ENCODE measurements around the gene ASF1A. TPM values are rescaled to one million over a fixed set of nuclear protein-coding genes. Genes with fewer than 3 reads are reported as not detected.

The ASF1A gene
- total RNA-seq, 4 donors from 2014 or later = 5.5 to 14.0 (median 8.0) TPM

DNA sequence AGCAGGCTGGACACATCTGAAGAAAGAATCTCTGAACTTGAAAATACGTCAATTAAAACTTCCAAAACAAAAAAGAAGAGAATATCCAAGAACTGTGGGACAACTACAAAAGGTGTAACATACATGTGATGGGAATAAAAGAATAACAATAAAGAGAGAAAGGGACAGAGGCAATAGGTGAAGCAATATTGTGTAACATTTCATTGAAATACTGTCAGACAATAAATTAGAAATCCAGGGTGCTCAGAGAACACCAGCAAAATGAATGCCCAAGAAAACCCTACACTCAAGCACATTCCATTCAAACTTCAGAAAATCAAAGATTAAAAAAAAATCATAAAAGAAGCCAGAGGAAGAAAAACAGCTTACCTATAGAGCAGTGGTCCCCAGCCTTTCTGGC lies 33.6 kb upstream of the ASF1A start:
- TF ChIP-seq, protein P1, sequence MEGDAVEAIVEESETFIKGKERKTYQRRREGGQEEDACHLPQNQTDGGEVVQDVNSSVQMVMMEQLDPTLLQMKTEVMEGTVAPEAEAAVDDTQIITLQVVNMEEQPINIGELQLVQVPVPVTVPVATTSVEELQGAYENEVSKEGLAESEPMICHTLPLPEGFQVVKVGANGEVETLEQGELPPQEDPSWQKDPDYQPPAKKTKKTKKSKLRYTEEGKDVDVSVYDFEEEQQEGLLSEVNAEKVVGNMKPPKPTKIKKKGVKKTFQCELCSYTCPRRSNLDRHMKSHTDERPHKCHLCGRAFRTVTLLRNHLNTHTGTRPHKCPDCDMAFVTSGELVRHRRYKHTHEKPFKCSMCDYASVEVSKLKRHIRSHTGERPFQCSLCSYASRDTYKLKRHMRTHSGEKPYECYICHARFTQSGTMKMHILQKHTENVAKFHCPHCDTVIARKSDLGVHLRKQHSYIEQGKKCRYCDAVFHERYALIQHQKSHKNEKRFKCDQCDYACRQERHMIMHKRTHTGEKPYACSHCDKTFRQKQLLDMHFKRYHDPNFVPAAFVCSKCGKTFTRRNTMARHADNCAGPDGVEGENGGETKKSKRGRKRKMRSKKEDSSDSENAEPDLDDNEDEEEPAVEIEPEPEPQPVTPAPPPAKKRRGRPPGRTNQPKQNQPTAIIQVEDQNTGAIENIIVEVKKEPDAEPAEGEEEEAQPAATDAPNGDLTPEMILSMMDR (IDR thresholded peaks at IDR 0.05) = no peak
- TF ChIP-seq POLR2A (IDR thresholded peaks at IDR 0.05) = no peak
- Histone ChIP-seq H3K4me1 (peaks cover 0 to 13% (median 0%) of the 10 kb centered on the region in 4 donors), H3K27me3 (no peaks in the 10 kb centered on the region), H3K9me3 (no peaks in the 10 kb centered on the region), H3K4me3 (no peak overlapping the region), H3K36me3 (no peaks in the 10 kb centered on the region), H3K27ac (no peak overlapping the region)
- no peak for DNase-seq

DNA sequence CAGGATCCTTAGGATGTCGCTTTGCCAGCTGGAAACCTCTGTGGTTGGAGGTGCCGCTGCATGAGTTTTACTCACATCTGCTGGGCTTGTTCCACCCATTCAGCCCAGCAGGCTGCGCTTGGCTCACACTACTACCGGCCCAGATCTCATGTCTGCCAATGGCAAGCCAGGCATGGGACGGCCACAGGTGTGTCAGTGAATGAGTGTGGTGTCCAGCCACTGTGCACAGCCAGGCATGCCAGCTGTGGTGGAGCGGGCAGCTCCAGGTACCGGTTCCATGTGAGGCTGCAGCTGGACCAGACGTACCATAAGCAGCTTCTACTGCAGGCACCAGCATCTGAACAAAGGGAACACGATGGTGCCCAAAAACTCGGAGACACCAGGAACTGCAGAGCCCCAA lies 33.1 kb upstream of the ASF1A start:
- Histone ChIP-seq H3K27me3 (no peaks in the 10 kb centered on the region), H3K4me3 (no peak overlapping the region), H3K4me1 (peaks cover 0 to 13% (median 0%) of the 10 kb centered on the region in 4 donors), H3K27ac (no peak overlapping the region), H3K9me3 (no peaks in the 10 kb centered on the region), H3K36me3 (no peaks in the 10 kb centered on the region)
- DNase-seq = no peak
- TF ChIP-seq, protein P1 (IDR thresholded peaks at IDR 0.05) = no peak
- TF ChIP-seq POLR2A (IDR thresholded peaks at IDR 0.05) = no peak

DNA sequence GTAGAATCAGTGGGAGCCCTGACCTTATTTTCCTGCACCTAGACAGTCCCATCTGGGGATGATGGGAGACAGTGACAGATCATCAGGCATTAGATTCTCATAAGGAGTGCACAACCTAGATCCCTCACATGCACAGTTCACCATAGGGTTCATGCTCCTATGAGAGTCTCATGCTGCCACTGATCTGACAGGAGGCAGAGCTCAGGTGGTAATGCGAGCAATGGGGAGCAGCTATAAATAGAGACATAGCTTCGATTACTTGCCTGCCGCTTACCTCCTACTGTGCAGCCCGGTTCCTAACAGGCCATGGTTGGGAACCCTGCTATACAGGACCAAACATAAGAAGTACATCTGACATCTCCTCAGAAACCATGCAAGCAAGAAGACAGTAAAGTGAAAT lies 31.5 kb upstream of the ASF1A start:
- Histone ChIP-seq H3K27ac (no peak overlapping the region), H3K4me1 (peaks cover 0 to 13% (median 0%) of the 10 kb centered on the region in 4 donors), H3K9me3 (no peaks in the 10 kb centered on the region), H3K36me3 (no peaks in the 10 kb centered on the region), H3K4me3 (no peak overlapping the region), H3K27me3 (no peaks in the 10 kb centered on the region)
- TF ChIP-seq, protein P1 (IDR thresholded peaks at IDR 0.05) = no peak
- no peak for TF ChIP-seq POLR2A (IDR thresholded peaks at IDR 0.05)
- DNase-seq = no peak

DNA sequence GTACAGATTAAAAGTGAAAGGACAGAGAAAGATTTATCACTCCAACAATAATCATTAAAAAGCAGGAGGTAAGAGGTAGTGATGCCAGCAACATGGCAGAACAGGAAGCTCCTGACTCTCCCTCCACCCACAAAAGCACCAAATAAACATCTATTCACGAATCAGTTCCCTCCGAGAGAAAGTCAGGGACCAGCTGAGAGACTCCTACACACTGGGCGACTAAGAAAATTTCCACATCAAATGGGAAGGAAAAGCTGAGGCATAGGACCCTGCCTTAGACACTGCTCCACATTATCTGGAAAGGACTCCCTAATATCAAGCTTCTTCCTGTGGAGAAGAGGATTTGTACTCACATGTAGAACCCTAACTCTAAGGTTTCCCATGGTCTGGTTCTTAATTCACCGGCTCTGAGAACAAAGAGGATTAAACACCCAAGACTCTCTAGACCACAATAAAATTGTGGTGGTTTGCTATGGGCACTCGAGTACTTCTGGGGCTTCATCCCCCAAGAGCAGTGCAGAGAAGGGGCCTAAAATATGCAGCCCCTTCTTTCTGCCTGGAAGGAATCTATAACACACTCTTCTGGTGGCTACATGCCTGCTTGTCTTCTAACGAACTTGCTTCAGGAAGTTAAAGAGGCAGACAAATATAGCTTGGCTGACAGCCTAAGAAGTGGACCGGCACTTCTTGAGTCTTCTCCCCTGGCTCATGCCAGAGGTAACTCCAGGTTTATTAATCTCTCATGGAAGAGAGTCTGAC lies 29.4 kb upstream of the ASF1A start:
- TF ChIP-seq, protein P1 (IDR thresholded peaks at IDR 0.05) = no peak
- no peak for TF ChIP-seq POLR2A (IDR thresholded peaks at IDR 0.05)
- H3K4me1 ChIP-seq = peaks cover 0 to 13% (median 0%) of the 10 kb centered on the region in 4 donors
- no peak overlapping the region for H3K27ac ChIP-seq
- no peaks in the 10 kb centered on the region for H3K36me3 ChIP-seq
- H3K9me3 ChIP-seq = no peaks in the 10 kb centered on the region
- no peaks in the 10 kb centered on the region for H3K27me3 ChIP-seq
- no peak overlapping the region for H3K4me3 ChIP-seq
- DNase-seq = no peak

DNA sequence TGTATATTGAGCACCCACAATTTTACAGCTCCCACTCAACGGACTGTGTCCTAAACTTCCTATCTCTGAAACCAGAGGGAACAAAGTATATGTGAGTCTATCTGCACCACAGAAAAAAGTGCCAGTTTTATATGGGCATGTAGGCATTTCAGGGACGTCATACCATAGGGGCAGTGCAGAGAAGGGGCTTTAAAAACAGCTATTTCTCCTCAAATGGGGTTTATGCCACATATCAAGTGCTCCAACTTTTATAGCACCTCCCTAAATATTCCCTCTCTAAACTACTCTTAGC lies 28.9 kb upstream of the ASF1A start:
- TF ChIP-seq, protein P1 (IDR thresholded peaks at IDR 0.05) = no peak
- no peak for TF ChIP-seq POLR2A (IDR thresholded peaks at IDR 0.05)
- H3K4me1 ChIP-seq = peaks cover 0 to 13% (median 0%) of the 10 kb centered on the region in 4 donors
- no peaks in the 10 kb centered on the region for H3K9me3 ChIP-seq
- H3K36me3 ChIP-seq = no peaks in the 10 kb centered on the region
- no peak for DNase-seq
- H3K27ac ChIP-seq = no peak overlapping the region
- no peak overlapping the region for H3K4me3 ChIP-seq
- H3K27me3 ChIP-seq = no peaks in the 10 kb centered on the region

Data from Peyer's patch (tissue), 4 donors.